ENCODE measurements around the gene CFAP300. TPM values are rescaled to one million over a fixed set of nuclear protein-coding genes. Genes with fewer than 3 reads are reported as not detected.

The CFAP300 gene
- polyA plus RNA-seq, 1 of the 3 experiments (the other 2 are of a cell fraction) = 1.5 TPM

DNA sequence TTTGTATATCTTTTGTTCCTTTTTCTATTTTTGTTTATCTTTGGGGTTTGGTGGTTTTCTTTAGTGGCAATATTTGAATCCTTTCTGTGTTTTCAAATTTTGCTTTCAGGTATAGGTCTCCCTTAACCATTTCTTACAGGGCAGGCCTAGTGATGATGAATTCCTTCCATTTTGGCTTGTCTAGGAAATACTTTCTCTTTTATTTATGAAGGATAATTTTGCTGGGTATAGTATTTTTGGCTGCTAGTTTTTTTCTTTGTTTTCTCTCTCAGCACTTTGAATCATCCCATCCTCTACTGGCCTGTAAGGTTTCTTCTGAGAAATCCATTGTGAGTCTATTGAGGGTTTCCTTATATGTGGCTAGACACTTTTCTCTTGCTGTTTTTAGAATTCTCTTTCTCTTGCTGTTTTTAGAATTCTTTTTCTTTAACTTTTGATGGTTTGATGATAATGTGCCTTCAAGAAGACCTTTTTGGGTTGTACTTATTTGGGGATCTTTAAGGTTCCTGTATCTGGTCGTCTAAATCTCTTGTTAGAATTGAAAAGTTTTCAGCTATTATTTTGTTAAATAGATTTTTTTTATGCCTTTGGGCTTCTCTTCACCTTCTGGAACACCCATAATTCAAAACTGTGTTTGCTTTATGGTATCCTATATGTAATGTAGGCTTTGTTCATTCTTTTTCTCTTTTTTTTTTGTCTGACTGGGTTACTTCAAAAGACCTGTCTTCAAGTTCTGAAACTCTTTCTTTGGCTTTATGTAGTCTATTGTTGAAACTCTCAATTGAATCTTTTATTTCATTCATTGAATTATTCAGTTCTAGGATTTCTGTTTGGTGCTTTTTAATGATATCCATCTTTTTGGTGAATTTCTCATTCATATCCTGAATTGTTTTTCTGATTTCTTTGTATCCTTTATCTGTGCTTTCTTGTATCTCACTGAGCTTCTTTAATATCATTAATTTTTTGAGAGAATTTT is 24.5 kb downstream of the CFAP300 start:
- CTCF ChIA-PET = no interaction called here
- H4K20me1 ChIP-seq (ENCODE audit: insufficient read depth) = no peaks in the 10 kb centered on the region
- no peaks in the 10 kb centered on the region for H3F3A ChIP-seq (replicated peaks; ENCODE audit: insufficient read depth)
- H3K27ac ChIP-seq (ENCODE audit: low read depth in 2 of 2, low read length in 1 of 2) = no peak overlapping the region
- no peaks in the 10 kb centered on the region for H3K9me2 ChIP-seq
- H3K36me3 ChIP-seq (replicated peaks in 1 of 2; ENCODE audit: control insufficient read depth in 1 of 2, insufficient read depth in 2 of 2, low read length in 1 of 2) = no peaks in the 10 kb centered on the region
- H3K4me2 ChIP-seq = no peak overlapping the region
- TF ChIP-seq RFX5 (IDR thresholded peaks at IDR 0.05; ENCODE audit: low read length) (no peak), CHD2 (IDR thresholded peaks at IDR 0.05; ENCODE audit: low read length, partially characterized antibody) (no peak), RXRA (IDR thresholded peaks at IDR 0.05; ENCODE audit: borderline replicate concordance, low read depth) (no peak)
- TF ChIP-seq, protein P1, sequence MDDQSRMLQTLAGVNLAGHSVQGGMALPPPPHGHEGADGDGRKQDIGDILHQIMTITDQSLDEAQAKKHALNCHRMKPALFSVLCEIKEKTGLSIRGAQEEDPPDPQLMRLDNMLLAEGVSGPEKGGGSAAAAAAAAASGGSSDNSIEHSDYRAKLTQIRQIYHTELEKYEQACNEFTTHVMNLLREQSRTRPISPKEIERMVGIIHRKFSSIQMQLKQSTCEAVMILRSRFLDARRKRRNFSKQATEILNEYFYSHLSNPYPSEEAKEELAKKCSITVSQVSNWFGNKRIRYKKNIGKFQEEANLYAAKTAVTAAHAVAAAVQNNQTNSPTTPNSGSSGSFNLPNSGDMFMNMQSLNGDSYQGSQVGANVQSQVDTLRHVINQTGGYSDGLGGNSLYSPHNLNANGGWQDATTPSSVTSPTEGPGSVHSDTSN (IDR thresholded peaks at IDR 0.05) = no peak
- no peak overlapping the region for H2AFZ ChIP-seq (ENCODE audit: low read depth)
- H3K27me3 ChIP-seq (ENCODE audit: insufficient read depth) = no peaks in the 10 kb centered on the region
- H3K4me1 ChIP-seq (ENCODE audit: control insufficient read depth in 1 of 2, insufficient read depth in 2 of 2, low read depth in 1 of 2, low read length in 1 of 2) = no peaks in the 10 kb centered on the region
- WGBS (ENCODE audit: low lambda C conversion rate) = 7% methylated on average over 1 of the region's 1 CpG
- H3K79me2 ChIP-seq (ENCODE audit: insufficient read depth) = no peaks in the 10 kb centered on the region
- H3K9me3 ChIP-seq = peaks cover 9% of the 10 kb centered on the region
- POLR2A ChIA-PET = no interaction called here
- H3K9ac ChIP-seq = no peak overlapping the region
- no peak for DNase-seq
- H3K4me3 ChIP-seq (ENCODE audit: low read depth in 2 of 2, low read length in 1 of 2) = no peak overlapping the region

DNA sequence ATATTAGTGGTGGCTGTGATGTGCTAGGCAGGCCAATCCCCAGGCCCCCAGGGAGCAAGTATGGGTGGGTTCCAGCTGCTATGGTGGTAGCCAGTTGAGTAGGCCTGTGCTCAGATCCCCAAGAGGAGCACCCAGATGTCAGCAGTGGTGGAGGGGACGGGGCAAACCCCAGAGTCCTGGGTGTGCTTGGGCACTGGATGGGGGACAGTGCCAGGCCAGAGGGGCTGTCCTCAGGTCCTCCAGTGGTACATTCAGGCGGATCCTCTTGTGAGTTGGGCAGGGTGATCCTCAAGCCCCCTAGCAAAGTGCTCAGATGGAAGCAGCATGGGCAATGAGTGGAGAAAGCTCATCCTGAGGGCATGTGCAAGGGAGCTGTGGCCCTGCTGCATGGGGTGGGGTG is 26.0 kb downstream of the CFAP300 start:
- H3K27ac ChIP-seq (ENCODE audit: low read depth in 2 of 2, low read length in 1 of 2) = no peak overlapping the region
- no peaks in the 10 kb centered on the region for H4K20me1 ChIP-seq (ENCODE audit: insufficient read depth)
- H3K27me3 ChIP-seq (ENCODE audit: insufficient read depth) = no peaks in the 10 kb centered on the region
- H3K36me3 ChIP-seq (replicated peaks in 1 of 2; ENCODE audit: control insufficient read depth in 1 of 2, insufficient read depth in 2 of 2, low read length in 1 of 2) = no peaks in the 10 kb centered on the region
- no peak overlapping the region for H2AFZ ChIP-seq (ENCODE audit: low read depth)
- H3K4me1 ChIP-seq (ENCODE audit: control insufficient read depth in 1 of 2, insufficient read depth in 2 of 2, low read depth in 1 of 2, low read length in 1 of 2) = no peaks in the 10 kb centered on the region
- ChIA-PET POLR2A (no interaction called here), CTCF (no interaction called here)
- H3K79me2 ChIP-seq (ENCODE audit: insufficient read depth) = no peaks in the 10 kb centered on the region
- no peak for TF ChIP-seq FOXJ3 (CRISPR knock-in tag; IDR thresholded peaks at IDR 0.05)
- no peak for TF ChIP-seq GATA2 (CRISPR knock-in tag; IDR thresholded peaks at IDR 0.05)
- TF ChIP-seq POLR2AphosphoS5 (IDR thresholded peaks at IDR 0.05; ENCODE audit: low read depth, low read length) = no peak
- TF ChIP-seq NFIC (IDR thresholded peaks at IDR 0.05; ENCODE audit: borderline replicate concordance) = no peak
- no peak for TF ChIP-seq EP300 (IDR thresholded peaks at IDR 0.05; ENCODE audit: borderline replicate concordance in 1 of 2, low read depth in 1 of 2, low read length in 1 of 2)
- TF ChIP-seq, protein P2, sequence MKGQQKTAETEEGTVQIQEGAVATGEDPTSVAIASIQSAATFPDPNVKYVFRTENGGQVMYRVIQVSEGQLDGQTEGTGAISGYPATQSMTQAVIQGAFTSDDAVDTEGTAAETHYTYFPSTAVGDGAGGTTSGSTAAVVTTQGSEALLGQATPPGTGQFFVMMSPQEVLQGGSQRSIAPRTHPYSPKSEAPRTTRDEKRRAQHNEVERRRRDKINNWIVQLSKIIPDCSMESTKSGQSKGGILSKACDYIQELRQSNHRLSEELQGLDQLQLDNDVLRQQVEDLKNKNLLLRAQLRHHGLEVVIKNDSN (IDR thresholded peaks at IDR 0.05; ENCODE audit: borderline replicate concordance, low read depth) = no peak
- TF ChIP-seq RXRA (IDR thresholded peaks at IDR 0.05; ENCODE audit: borderline replicate concordance, low read depth) = no peak
- no peak for TF ChIP-seq GABPA (IDR thresholded peaks at IDR 0.05; ENCODE audit: low read depth)
- no peak for TF ChIP-seq TEAD4 (IDR thresholded peaks at IDR 0.05; ENCODE audit: borderline replicate concordance, insufficient read depth)
- no peak for TF ChIP-seq TAF1 (IDR thresholded peaks at IDR 0.05; ENCODE audit: borderline replicate concordance, low read depth, low read length)
- WGBS (ENCODE audit: low lambda C conversion rate) = no CpG with 5 or more reads among the region's 2 CpGs
- peaks cover 9% of the 10 kb centered on the region for H3K9me3 ChIP-seq
- no peak overlapping the region for H3K9ac ChIP-seq
- no peak for DNase-seq
- H3K4me2 ChIP-seq = no peak overlapping the region
- no peak overlapping the region for H3K4me3 ChIP-seq (ENCODE audit: low read depth in 2 of 2, low read length in 1 of 2)
- no peaks in the 10 kb centered on the region for H3F3A ChIP-seq (replicated peaks; ENCODE audit: insufficient read depth)
- no peaks in the 10 kb centered on the region for H3K9me2 ChIP-seq
